Activated T-cell treated with anti-CD3 and anti-CD28 coated beads, Interleukin-2, amount 50 U/mL, for 48 hours (primary cell): ENCODE data around the gene CLDN6.

Experiments used
- DNase-seq, 2 experiments: peaks; one replicate each; pipeline ENCODE4 v3.0.0-alpha.2; 2020

The CLDN6 gene

DNA sequence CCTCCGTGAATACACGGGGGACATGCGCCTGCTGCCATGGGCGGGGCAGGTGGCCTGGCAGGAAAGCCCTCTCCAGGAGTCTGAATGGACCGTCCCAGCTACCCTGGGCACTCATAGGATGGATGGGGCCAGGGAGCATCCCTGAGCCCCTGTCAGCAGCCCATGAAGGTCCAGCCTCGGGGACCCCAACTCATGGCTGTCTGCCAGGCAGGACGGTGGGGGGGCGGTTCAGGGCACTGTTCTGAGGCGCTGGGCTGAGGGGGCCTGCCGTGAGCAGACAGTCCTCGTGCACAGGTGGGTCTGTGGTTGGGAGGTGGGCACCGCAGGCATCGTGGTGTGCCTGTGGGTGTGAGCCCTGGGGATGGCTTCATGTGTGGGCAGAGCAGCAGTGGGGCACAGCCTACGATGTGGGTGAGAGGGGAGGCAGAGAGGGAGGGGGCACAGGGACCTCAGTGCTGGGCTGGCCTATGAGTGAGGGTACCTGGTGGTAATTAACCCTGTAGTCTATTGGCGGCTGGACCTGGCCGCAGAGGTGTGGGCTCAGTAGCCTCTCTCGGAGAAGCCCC lies 31.3 kb downstream of the CLDN6 start:
- no peak for DNase-seq

DNA sequence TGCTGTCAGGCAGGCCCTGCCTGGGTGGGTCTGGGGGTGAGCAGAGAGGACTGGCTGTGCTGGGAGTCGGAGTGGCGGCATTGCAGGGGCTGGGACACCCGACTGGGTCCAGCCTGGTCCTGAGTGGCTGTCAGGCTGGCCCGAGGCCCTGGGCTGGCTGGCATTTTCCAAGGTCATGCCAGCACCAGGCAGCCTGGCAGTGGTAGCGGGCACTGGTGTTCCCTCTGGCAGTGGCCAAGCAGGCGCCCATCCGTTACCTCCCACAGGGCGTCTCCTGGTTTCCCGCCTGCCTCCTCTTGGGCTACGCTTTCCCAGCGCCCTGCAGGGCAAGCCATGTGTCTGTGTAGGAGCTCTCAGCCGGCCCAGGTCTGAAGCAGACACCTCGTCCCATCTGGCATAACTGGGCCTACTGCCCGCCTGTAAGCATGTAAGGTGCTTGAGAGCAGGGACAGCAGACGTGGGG lies 32.1 kb downstream of the CLDN6 start:
- DNase-seq = no peak

DNA sequence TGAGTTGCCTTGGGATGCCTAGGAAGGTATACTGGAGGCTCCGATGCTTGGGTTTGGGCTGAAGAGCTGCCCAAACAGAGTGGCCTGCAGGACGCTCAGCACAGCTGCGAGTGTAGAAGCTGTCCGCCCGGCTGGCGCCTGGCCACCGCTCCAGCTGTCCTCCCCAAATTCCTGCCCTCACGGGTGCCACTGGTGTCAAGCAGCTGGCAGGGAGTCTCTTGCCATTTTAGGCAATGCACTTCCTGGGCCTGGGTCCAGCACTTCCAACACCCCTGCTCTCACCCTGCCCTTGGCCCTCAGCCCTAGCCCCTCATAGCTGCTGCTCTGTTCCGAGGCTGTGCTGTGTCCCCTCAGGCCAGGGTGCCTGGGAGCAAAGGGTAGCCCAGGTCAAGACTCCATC lies 32.5 kb downstream of the CLDN6 start:
- DNase-seq = no peak

DNA sequence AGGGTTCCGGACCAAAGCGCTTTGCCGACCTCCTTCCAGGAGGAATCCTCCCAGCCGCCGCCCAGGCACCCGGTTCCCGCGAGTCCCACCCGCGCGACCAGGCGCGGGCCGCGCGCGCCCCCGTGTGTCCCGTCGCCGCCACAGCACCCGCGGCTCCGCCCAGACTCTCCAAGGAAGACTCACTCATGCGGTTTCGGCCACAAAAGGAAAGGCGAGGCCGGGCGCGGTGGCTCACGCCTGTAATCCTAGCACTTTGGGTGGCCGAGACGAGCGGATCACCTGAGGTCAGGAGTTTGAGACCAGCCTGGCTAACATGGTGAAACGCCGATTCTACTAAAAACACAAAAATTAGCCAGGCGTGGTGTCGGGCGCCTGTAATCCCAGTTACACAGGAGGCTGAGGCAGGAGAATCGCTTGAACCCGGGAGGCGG lies 34.3 kb downstream of the CLDN6 start:
- peak; percentile 90 to 91 for DNase-seq

DNA sequence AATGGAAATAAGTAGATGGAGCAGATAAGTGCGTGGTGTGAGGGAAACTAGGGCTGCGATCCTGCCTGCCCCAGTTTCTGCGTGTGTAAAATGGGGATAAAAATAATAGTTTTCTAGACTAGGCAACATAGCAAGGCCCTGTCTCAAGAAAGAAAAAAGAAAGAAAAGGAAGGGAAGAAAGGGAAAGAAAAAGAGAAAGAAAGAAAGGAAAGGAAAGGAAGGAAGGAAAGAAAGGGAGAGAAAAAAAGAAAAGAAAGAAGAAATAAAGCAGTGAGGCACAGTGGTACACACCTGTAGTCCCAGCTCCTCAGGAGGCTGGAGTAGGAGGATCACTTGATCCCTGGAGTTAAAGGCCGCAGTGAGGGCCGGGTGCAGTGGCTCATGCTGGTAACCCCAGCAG lies 35.6 kb downstream of the CLDN6 start:
- no peak for DNase-seq

DNA sequence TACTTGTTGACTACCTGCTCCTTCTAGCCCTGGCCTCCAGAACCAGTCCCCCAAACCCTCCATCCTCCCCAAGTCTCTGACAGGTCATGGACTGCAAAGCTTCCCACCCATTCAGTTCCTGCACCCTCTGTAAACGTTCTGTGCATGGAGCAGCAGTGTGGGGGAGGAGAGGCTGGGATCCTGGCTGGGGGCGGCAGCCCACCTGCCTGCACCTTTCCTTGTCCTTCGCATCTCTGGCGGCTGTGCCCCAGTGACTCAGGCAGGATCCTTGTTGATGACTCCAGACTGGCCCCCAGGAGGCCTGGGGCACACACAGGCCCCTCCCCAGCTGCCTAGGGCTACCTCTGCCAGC lies 36.1 kb downstream of the CLDN6 start:
- DNase-seq = no peak

DNA sequence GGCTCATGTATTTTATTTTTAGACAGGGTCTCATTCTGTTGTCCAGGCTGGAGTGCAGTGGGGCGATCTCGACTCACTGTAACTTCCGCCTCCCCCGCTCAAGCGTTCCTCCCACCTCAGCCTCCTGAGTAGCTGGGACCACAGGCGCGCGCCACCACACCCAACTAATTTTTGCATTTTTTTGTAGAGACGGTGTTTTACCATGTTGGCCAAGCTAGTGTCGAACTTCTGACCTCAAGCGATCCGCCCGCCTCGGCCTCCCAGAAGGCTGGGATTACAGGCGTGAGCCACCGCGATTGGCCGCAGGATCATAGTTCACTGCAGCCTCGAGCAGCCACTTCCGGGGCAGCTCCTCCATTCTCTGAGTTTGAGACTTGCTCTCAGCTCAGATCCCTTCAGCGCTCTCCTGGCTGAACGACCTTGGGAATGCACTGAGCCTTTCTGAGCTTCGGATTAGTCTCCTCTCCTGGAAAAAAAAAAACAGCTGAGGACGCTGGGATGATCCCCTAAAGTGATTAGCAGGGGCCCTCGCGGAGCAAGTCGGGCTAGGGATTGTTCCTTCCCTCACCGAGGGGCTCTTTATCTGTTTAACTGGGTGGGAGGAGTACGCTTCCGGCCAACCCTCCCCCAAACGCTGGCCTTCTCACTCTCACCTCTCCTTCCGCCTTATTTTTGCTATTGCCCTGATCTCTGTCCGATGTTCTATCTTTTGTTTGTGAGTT lies 36.6 kb downstream of the CLDN6 start:
- no peak for DNase-seq

DNA sequence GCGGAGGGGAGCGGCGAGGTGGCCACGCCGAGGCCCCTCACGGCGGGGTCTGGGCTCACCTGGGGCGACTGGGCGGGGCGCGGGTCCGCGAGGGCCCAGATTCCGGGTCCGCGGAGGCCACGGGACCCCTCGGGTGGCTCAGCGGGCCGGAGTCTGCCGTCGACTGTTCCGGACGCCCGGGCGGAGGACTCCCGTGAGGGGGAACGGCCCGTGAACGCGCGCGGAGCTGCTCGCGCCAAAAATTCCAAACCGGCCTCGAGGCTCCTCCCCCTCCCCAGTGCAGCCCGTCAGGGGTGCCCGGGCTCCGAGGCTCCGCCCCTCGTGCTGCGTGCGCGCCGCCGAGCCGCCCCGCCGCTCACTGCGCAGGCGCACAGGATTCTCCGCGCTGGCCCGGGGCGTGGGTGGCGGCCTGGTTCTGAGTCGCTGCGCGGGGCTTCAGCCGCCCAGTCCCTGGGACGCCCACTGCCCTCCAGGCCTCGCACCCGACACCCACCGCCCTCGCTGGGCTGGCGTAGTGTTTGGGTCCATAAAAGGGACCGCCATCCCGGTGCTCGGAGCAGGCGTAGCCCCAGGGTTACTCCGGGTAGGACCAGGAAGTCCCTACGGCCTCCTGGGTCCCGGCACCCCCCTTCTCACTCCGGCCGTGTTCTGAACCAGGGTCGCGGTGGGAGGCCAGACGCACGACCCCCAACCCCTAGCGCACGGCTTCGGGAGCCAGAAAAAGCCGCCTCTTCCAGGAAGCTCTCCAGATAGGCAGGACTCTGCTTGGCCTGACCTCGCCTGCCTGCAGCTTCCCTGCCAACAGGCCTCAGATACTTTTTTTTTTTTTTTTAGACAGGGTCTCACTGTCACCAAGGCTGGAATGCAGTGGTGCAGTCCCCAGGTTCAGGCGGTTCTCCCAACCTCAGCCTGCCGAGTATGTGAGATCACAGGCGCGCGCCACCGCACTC lies 37.5 kb downstream of the CLDN6 start, which contains the start of gene PKMYT1:
Gene PKMYT1 (minus strand): TSS at position 220 of the 950 bp plus-strand sequence. CDS start 789 bp downstream, outside the sequence.
- peak; percentile 96 to 99 for DNase-seq

DNA sequence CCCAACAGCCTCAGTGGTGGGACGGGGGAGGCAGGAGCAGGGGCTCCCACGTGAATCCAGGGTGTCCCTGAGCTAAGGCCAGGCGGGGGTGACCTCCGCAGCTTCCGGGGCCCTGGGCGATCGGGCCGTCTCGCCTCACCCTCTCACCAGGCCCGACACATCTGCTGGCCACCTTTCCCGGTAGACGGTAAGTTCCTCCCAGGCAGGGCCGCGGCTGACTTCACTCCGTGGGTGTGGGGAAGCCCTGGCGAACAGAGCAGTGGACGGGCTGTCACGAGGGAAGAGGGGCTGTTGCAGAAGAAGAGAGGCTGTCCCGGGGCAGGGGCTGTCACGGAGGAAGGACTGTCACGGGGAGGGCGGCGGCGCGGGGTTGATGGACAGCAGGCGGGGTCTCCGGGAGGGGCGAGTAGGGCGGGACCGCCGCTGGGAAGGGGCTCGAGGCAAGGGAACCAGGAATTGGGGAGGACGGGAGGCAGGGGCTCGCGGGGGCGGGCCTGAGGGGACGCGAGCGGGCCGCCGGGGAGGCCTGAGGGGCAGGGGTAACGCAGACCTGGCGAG lies 38.2 kb downstream of the CLDN6 start:
- peak; percentile 60 to 62 for DNase-seq

DNA sequence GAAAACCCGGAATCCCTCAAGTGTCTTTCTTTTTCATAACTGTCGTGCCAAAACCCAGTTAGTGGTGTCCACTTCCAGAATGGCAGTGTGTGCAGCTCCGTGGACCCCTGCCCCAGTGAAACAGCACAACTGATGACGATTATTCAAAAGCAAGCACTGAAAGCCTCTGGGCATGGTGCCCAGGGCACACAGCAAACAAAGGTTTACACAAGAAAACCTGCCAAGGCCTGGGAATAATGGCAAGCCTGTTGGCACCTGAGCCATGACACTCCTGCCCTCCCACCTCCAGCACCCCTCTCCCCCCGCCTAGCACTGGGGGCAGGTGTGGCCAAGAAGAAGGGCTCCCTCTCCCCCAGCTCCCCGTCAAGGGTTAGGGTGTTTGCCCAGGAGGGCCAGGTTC lies 40.5 kb downstream of the CLDN6 start:
- no peak for DNase-seq

DNA sequence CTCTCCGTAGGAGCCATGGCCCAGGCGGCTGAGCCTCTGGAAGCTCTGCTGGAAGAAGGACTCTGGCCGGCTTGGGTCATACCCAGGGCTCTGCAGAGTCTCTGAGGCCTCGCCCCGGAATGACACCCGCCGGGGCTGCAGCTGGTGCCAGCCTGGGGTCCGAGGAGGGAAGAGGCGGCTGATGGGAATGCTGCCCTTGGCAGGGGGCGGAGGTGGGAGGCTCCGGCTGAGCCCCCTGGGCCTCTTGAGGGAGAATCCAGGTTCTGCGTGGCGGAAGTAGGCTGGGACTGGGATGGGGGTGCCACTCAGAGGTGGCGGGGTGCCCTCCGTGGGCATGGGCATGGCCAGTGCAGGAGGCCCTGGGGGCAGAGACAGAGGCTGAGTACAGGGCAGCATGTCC lies 41.3 kb downstream of the CLDN6 start:
- DNase-seq = no peak

DNA sequence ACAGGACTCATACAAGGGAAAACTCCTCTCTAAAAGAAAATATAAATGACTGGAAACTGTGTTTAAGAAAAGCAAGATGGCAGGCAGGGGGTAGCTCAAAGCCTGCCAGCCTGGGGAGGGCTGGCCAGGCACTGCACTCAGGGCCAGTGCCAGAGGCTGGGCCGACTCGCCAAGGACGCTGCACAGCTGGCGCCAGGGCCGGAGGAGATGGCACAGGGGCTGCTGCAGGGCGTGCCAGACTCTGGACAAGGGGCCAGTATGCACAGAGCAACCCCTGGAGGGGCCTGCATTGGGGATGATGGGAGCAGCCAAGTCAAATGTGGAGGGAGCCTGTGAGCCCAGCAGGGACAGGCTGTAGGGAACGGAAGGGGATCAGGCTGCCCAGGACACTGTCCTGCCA lies 41.8 kb downstream of the CLDN6 start:
- DNase-seq = no peak

DNA sequence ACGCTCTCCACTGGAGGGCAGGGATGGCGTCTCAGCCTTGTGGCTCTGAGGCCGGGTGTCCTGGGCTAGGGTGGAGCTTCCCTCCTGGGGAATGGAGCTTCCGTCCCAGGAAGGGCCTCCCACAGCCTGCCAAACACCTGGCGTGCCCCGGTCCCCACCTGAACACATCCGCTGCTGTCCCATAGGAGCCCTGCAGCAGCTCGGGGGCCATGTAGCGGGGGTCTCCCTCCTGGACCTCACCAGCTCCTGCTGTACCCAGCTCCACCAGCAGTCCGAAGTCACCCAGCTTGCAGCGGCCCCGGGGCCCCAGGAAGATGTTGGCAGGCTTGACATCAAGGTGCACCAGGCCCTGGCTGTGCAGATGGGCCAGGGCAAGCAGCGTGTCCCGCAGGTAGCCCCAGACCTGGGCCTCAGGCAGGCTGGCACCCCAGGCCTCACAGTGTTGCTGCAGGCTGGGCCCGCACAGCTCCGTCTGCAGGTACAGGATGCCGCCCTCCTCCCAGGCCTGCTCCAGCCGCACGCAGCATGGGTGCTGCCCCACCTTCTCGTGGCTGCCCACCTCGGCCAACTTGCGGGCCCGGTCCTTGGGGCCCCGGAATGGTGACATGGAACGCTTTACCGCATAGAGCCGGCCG lies 42.7 kb downstream of the CLDN6 start:
- no peak for DNase-seq

DNA sequence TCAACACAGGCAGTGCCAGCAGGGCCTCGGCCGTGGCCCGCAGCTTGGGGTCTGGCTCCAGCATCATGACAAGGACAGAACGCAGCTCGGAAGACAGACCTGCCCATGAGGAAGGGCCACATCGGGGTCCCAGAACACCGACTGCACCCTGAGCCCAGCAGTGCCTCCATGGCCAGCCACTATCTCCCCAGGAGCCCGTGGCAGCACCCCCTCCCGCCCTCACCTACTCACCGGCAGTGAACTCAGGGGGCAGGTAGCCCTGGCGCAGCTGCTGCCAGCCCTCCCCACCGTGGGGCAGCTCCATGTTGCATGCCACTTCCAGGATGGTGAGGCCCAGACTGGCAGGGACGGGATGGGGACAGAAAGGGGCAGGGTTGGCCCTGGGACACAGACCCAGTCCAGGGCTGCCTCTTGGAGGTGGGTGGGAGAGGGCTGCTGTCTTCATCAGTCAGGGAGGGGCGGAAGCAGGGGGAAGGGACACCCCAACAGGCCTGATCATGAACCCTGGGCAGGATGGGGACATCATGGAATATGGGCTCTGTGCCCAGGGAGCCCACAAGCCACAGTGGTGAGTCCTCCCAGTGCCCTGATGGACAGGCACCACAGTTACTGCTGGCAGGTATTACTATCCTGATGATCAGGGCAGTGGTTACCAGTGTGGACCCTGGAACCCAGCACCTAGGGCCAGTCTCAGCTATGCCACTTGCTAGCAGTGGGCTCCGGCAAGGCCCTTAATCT lies 43.5 kb downstream of the CLDN6 start:
- no peak for DNase-seq

DNA sequence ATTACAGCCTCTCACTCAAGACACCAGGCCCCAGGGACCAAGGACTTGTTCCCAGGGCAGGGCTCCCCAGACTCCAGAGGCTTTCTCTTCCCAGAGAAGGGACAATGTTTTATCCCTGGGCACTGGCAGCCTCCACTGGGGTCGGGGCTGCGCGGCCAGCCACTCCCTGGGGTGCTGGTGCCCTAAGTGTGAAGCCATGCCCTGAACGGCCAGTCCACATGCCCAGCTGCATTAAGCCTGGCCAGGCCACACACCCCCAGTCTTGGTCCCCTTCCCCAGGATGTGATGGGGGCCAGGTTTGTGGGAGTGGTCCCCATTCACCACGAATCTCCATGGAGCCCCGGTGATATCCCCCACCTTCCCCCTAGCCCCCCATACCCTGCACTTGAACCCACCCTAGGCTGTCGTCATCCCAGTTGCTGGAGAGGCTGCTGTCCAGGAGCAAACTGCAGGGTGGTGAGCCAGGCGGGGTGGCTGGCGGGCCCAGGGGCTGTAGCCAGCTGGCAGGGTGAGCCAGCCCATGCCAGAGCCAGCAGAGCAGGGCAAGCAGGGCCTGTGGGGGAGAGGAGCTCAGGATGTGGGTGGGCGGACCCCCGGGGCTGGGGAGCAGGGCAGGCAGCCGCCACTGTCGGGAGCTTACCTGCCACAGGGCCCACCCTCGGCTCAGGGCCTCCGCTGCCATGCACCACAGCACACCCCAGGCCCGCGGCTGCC lies 44.2 kb downstream of the CLDN6 start:
- no peak for DNase-seq

DNA sequence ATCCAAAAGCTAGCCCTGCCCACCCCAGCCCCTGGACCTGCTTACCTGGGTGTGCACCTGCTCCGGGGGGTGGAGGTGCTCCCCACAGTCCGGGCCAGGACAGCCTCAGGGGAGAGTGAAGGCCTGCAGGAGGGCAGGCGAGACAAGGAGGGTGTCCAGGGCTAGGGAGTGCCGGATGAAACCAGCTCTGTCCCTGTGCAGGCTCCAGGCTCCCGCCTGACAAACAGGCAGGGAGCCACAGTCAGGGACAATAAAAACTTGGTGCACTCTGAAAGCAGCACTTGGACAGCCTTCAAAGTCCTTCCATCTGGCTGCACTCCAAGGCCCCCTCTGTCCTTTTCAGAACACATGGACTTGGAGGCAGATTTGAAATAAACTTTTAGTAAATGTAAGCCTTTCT lies 44.9 kb downstream of the CLDN6 start:
- DNase-seq = no peak

DNA sequence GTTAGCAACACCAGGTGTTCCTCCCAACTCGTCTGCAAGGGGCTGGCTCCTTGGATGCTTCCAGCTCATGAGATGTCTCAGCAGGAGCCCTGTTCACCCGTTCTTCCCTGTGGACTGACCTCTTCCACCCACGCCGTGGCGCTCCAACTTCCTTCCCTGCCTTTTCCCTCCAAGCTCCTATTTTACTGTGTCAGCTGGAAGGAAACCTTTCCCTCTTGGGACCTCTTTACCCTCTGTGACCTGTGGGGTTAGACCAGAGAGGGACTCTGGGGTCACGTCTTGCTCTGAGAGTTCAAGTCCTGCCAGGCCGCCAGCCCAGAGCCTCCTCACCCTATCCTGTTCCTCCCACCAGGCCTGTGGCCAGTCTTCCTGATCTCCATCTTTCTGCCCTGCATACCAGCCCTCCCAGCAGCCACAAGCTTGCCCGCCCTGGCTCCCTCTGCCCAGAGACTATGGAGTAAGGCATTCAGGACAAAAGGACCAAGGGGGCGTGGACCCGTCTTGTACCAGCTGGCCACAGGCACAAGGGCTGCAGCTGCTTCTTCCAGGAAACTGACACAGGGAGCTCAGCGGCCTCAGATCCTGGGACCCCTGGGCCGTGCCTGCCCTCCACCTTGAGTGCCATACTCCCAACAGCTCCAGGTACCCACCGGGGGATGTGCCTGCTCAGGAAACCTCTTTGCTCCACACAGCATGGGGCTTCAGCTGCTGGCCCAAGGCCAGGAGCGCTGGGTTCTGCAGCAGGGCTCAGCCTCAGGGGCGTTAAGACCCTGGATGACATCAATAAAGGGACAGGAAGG lies 45.8 kb downstream of the CLDN6 start:
- DNase-seq = peak in 1 of 2 experiments; percentile 32

DNA sequence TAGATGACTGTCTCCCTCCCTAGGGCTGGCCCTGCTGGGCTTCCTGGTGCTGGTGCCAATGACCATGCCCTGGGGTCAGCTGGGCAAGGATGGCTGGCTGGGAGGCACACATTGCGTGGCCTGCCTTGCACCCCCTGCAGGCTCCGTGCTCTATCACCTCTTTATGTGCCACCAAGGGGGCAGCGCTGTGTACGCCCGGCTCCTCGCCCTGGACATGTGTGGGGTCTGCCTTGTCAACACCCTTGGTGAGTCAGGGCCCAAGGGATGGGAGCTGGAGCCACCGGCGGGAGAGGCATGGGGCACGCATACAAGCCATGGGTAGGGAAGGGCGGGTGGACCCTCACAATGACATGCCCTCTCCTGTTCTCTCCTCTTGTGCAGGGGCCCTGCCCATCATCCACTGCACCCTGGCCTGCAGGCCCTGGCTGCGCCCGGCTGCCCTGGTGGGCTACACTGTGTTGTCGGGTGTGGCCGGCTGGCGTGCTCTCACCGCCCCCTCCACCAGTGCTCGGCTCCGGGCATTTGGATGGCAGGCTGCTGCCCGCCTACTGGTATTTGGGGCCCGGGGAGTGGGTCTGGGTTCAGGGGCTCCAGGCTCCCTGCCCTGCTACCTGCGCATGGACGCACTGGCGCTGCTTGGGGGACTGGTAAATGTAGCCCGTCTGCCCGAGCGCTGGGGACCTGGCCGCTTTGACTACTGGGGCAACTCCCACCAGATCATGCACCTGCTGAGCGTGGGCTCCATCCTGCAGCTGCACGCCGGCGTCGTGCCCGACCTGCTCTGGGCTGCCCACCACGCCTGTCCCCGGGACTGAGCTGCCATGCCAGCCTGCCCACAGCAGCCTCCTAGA lies 46.6 kb downstream of the CLDN6 start:
- peak in 1 of 2 experiments; percentile 36 for DNase-seq

DNA sequence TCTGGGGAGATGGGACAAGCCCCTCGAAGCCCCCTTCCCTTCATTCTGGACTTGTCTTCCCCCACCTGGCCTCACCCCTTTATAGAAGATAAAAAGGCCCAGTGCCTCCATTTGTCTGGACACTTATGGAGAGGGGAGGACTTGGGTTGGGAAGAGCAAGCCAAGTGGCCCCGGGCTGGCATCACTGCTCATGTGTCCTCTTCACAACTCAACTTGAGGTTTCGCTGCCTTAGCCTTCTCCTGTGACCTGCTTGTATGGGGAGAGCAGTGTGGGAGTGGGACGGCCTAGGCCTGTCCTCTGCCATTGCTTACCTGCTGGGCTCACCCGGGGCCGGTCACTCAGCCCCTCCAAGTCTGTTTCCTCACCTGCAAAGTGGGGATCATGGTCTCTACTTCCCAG lies 47.4 kb downstream of the CLDN6 start:
- no peak for DNase-seq
